K562 (cell line): ENCODE results near the gene NACC1. TPM values are rescaled to one million over a fixed set of nuclear protein-coding genes. Genes with fewer than 3 reads are reported as not detected.

Experiments
- ELF1 ChIP-seq: fragments of 200-800 bp; sonication (Bioruptor generic); IDR thresholded peaks from 2 replicates; pipeline ENCODE4 v1.6.1; 2016; ENCODE audit warnings: missing genetic modification characterization, missing compliant biosample characterization
- EP300 ChIP-seq: IDR thresholded peaks from 2 replicates; pipeline ENCODE4 v1.6.1; 2012; ENCODE audit warnings: low read length, improper control_type of control experiment
- HOXB6 ChIP-seq: fragments of 250-450 bp; sonication (Bioruptor Pico); IDR thresholded peaks from 2 replicates; pipeline ENCODE4 v1.5.1; 2022; ENCODE audit warnings: mild to moderate bottlenecking, borderline replicate concordance
- IFI16 ChIP-seq: fragments of 250-450 bp; sonication (Bioruptor Pico); IDR thresholded peaks from 2 replicates; pipeline ENCODE4 v2.1.2; 2022; ENCODE audit warnings: mild to moderate bottlenecking, inconsistent platforms
- NCOA1 ChIP-seq: fragments of 450-650 bp; IDR thresholded peaks from 2 replicates; pipeline ENCODE4 v1.6.1; 2016; ENCODE audit warnings: low read depth
- NONO ChIP-seq, 2 experiments: fragments of 200-400 bp in 1 of 2; fragments of 450-650 bp in 1 of 2; formaldehyde crosslinking in 1 of 2; IDR thresholded peaks; 2 replicates each; pipeline ENCODE4 v1.6.1; 2017; ENCODE audit warnings: low read depth in 2 of 2, mild to moderate bottlenecking in 2 of 2, moderate library complexity in 2 of 2, low read length in 1 of 2
- NR2F6 ChIP-seq: fragments of 450-650 bp; formaldehyde crosslinking; IDR thresholded peaks from 2 replicates; pipeline ENCODE4 v1.4.0; 2020; ENCODE audit warnings: mild to moderate bottlenecking
- SIX5 ChIP-seq, 2 experiments: IDR thresholded peaks; 2 replicates each; pipeline ENCODE4 v1.6.1; 2011; ENCODE audit warnings: low read length in 2 of 2, borderline replicate concordance in 1 of 2, low read depth in 1 of 2, mild to moderate bottlenecking in 1 of 2, moderate library complexity in 1 of 2; ENCODE audit not compliant: insufficient read depth in 1 of 2
- SMAD4 ChIP-seq: fragments of 250-450 bp; sonication (Bioruptor Pico); conservative IDR thresholded peaks from 2 replicates; pipeline ENCODE4 v1.8.0; 2021; ENCODE audit warnings: inconsistent platforms, mild to moderate bottlenecking, moderate library complexity
- SMARCA4 ChIP-seq: fragments of 450-650 bp; IDR thresholded peaks from 2 replicates; pipeline ENCODE4 v1.6.1; 2016
- TAF7 ChIP-seq: fragments of 450-650 bp; IDR thresholded peaks from 2 replicates; pipeline ENCODE4 v1.6.1; 2016; ENCODE audit warnings: missing genetic modification characterization, missing compliant biosample characterization
- ZKSCAN3 ChIP-seq: fragments of 250-450 bp; sonication (Bioruptor Pico); IDR thresholded peaks from 2 replicates; pipeline ENCODE4 v1.4.0; 2020
- ZNF143 ChIP-seq: sonication (generic); formaldehyde crosslinking; IDR thresholded peaks from 2 replicates; pipeline ENCODE4 v1.9.0; 2022; ENCODE audit warnings: mild to moderate bottlenecking, missing genetic modification reagents
- ZNF431 ChIP-seq: sonication (generic); formaldehyde crosslinking; IDR thresholded peaks from 2 replicates; pipeline ENCODE4 v1.8.0; 2022; ENCODE audit warnings: mild to moderate bottlenecking, missing genetic modification reagents
- polyA plus RNA-seq, 8 experiments: library from polyadenylated mRNA; depleted of rRNA in 4 of 8; stranded (reverse) in 5 of 8; unstranded in 3 of 8; fragments of >200 nt; fragmentation: Nextera tagmentation in 2 of 8; fragmentation: Illumina TruSeq in 1 of 8; extraction: Ambion mirVana in 2 of 8; extraction: Trizol in 1 of 8; gene quantifications; 2 replicates each; pipeline versions ENCODE4 v1.2.1 to v1.2.3, GENCODE V29; 2011 to 2014; ENCODE audit warnings: inconsistent platforms in 1 of 8, missing spikeins in 1 of 8
- total RNA-seq, 7 experiments: library from RNA; depleted of rRNA in 6 of 7; stranded (reverse); fragments of >200 nt in 6 of 7; fragmentation: Illumina TruSeq in 2 of 7; extraction: Trizol in 2 of 7; gene quantifications; 2 replicates each; pipeline versions ENCODE4 v1.2.1 to v1.2.3, GENCODE V29; 2011 to 2021; ENCODE audit warnings: low replicate concordance in 1 of 7
- TF ChIP-seq, protein P1 (sequence below): fragments of 450-650 bp; formaldehyde crosslinking; IDR thresholded peaks from 2 replicates; pipeline ENCODE4 v1.4.0; 2022; ENCODE audit warnings: missing genetic modification characterization
- TF ChIP-seq, protein P2 (sequence below): sonication (generic); formaldehyde crosslinking; IDR thresholded peaks from 2 replicates; pipeline ENCODE4 v1.8.0; 2023; ENCODE audit warnings: mild to moderate bottlenecking, missing genetic modification reagents
- TF ChIP-seq, protein P3 (sequence below), 2 experiments: fragments of 450-650 bp; formaldehyde crosslinking in 1 of 2; IDR thresholded peaks; 2 replicates each; pipeline versions ENCODE4 v1.4.0 to v1.6.1; 2014 to 2020; ENCODE audit warnings: mild to moderate bottlenecking in 2 of 2, borderline replicate concordance in 1 of 2, low read depth in 1 of 2

Gene NACC1
- total and polyA plus RNA-seq, 9 of the 15 experiments (the other 6 are each of a cell fraction or from before 2014, with no cell fraction given), result 0.04 to 96.6 (median 25.8) TPM

DNA sequence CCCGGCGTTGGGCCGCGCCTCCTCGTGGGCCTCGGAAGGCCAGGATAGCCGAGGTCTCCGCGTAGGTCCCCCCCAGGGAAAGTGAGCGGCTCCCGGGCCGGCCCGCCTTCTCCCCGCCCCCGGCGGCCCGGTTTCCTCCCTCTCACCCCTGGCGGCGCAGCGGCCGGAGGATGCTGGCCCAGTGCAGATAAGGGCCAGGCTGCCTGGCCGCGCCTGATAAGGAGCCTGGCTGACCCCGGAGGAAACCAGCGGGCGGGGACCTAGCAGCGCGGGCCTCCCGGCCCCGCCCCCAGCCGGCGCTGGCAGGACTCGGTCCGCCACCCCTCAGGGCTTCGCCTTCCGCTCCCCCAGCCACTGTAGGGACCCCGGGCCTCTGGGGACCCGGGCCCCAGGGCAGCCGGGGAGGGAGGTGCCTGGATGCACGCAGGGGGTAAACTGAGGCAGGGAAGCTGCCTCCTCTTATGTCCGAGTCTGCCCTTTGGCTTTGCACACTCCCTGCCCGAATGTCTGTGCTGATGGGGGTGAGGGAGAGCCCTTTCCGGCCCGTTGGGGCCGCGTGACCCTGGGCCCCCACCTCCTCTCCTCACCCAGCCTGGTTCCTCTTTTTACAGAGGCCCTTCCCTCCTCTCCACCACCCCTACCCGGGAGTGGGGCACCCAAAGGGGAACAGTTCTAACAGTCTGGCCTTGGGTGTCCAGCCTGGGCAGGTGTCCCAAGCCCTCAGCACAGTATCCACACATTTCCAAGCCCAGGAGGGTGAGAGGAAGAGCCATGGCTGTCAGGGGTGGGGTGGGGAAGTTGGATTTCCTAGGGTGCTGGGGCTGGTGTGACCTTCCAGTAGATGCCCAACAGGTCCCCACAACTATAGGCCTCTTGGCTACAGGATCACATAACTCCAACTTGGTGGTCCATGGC is 15.1 kb upstream of the NACC1 start, which contains the start of gene LYL1 (continued):
- TF ChIP-seq HOXB6 (CRISPR knock-in tag), result no peak
- no peak for TF ChIP-seq SIX5 (IDR thresholded peaks at IDR 0.05; ENCODE audit: borderline replicate concordance in 1 of 2, insufficient read depth in 1 of 2, low read depth in 1 of 2, low read length in 2 of 2)
- TF ChIP-seq NONO (IDR thresholded peaks at IDR 0.05; ENCODE audit: low read depth in 2 of 2, low read length in 1 of 2), result peak in 1 of 2 experiments; percentile 97; a peak in 3 of 4 replicates
- TF ChIP-seq ELF1 (tag), result peak; percentile 80
- 0 out of 2 replicates have a peak, but pooled peaks have one; percentile 12 for TF ChIP-seq IFI16 (CRISPR knock-in tag)
- TF ChIP-seq, protein P1, sequence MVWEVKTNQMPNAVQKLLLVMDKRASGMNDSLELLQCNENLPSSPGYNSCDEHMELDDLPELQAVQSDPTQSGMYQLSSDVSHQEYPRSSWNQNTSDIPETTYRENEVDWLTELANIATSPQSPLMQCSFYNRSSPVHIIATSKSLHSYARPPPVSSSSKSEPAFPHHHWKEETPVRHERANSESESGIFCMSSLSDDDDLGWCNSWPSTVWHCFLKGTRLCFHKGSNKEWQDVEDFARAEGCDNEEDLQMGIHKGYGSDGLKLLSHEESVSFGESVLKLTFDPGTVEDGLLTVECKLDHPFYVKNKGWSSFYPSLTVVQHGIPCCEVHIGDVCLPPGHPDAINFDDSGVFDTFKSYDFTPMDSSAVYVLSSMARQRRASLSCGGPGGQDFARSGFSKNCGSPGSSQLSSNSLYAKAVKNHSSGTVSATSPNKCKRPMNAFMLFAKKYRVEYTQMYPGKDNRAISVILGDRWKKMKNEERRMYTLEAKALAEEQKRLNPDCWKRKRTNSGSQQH (CRISPR knock-in tag), result no peak
- TF ChIP-seq, protein P2, sequence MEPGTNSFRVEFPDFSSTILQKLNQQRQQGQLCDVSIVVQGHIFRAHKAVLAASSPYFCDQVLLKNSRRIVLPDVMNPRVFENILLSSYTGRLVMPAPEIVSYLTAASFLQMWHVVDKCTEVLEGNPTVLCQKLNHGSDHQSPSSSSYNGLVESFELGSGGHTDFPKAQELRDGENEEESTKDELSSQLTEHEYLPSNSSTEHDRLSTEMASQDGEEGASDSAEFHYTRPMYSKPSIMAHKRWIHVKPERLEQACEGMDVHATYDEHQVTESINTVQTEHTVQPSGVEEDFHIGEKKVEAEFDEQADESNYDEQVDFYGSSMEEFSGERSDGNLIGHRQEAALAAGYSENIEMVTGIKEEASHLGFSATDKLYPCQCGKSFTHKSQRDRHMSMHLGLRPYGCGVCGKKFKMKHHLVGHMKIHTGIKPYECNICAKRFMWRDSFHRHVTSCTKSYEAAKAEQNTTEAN (CRISPR knock-in tag), result no peak
- TF ChIP-seq SMAD4, result peak; percentile 100
- peak; percentile 94 for TF ChIP-seq SMARCA4
- TF ChIP-seq ZKSCAN3 (CRISPR knock-in tag), result no peak
- peak; percentile 90 for TF ChIP-seq NCOA1
- TF ChIP-seq ZNF143 (CRISPR knock-in tag), result no peak
- TF ChIP-seq, protein P3, sequence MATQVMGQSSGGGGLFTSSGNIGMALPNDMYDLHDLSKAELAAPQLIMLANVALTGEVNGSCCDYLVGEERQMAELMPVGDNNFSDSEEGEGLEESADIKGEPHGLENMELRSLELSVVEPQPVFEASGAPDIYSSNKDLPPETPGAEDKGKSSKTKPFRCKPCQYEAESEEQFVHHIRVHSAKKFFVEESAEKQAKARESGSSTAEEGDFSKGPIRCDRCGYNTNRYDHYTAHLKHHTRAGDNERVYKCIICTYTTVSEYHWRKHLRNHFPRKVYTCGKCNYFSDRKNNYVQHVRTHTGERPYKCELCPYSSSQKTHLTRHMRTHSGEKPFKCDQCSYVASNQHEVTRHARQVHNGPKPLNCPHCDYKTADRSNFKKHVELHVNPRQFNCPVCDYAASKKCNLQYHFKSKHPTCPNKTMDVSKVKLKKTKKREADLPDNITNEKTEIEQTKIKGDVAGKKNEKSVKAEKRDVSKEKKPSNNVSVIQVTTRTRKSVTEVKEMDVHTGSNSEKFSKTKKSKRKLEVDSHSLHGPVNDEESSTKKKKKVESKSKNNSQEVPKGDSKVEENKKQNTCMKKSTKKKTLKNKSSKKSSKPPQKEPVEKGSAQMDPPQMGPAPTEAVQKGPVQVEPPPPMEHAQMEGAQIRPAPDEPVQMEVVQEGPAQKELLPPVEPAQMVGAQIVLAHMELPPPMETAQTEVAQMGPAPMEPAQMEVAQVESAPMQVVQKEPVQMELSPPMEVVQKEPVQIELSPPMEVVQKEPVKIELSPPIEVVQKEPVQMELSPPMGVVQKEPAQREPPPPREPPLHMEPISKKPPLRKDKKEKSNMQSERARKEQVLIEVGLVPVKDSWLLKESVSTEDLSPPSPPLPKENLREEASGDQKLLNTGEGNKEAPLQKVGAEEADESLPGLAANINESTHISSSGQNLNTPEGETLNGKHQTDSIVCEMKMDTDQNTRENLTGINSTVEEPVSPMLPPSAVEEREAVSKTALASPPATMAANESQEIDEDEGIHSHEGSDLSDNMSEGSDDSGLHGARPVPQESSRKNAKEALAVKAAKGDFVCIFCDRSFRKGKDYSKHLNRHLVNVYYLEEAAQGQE (IDR thresholded peaks at IDR 0.05; ENCODE audit: borderline replicate concordance), result peak; percentile 85
- TF ChIP-seq, protein P3 (CRISPR knock-in tag; IDR thresholded peaks at IDR 0.05; ENCODE audit: low read depth), result no peak; the same call in 1 of the 2 replicates
- TF ChIP-seq TAF7, result peak; percentile 15
- TF ChIP-seq NR2F6 (CRISPR knock-in tag), result 0 out of 2 replicates have a peak, but pooled peaks have one; percentile 7
- TF ChIP-seq EP300, result peak; percentile 98
- no peak for TF ChIP-seq ZNF431 (CRISPR knock-in tag)
